GM21528 (cell line): ENCODE data around the gene SPATA13.
A peak's percentile ranks its signal among the peaks of the same experiment; 100 is the strongest.
"Not testable (repeated sequence)": the region's sequence is repeated elsewhere in the genome, so short reads cannot be mapped to it uniquely, and the experiment has no call there.

ENCODE experiments used
- ATAC-seq: cut with Tn5 transposase; IDR thresholded peaks from one replicate; pipeline ENCODE4 v1.9.1; 2021; ENCODE audit warnings: mild to moderate bottlenecking, moderate library complexity; ENCODE audit not compliant: unreplicated experiment, low FRiP score

Gene SPATA13

GRCh38 chr13:24160458-24161009 is at the start of gene SPATA13:
Gene SPATA13, plus strand, starts transcription at chr13:24160720. Its CDS starts 62,210 bp downstream, at chr13:24222930.
- ATAC-seq, result peak; percentile 71

- ATAC-seq, result no peak
Observed at GRCh38 chr13:24112791-24113190, 47.7 kb upstream of the SPATA13 start.

DNA sequence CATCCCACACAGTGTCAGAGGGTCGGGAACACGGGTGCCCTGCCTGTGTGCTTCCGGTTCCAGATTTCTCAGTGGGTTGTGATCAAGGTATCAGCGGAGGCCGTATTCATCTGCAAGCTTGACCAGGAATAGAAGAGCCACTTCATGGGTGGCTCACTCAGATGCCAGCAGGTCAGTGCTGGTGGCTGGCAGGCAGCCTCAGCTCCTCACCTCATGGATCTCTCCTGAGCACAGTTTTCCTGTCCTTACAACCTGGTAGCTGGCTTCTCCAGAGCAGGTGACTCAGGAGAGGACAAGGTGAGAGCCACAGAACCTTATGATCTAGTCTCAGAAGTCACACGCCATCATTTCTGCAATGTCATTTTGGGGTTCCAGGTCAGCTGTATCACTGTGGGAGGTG is 44.8 kb upstream of the SPATA13 start:
- ATAC-seq, result no peak

- ATAC-seq, result no peak
Observed at GRCh38 chr13:24116131-24116530, 44.4 kb upstream of the SPATA13 start.

DNA sequence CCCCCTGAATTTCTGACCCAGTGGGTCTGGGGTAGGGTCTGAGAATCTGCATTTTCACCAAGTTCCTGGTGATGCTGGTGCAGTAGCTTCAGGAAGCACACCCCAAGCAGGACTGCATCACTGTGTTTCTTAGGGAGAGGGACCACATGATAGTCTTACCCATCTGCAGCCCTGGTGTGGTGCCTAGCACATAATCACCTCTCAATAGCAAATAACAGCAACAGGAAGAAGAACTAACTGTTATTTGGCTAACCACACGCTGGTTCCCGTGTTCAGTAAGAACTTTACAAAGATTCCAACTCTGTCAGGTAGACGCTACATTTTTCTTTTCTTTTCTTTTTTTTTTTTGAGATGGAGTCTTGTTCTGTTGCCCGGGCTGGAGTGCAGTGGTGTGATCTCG is 41.9 kb upstream of the SPATA13 start:
- ATAC-seq, result no peak

GRCh38 chr13:24119626-24120508 is 40.7 kb upstream of the SPATA13 start:
- no peak for ATAC-seq

DNA sequence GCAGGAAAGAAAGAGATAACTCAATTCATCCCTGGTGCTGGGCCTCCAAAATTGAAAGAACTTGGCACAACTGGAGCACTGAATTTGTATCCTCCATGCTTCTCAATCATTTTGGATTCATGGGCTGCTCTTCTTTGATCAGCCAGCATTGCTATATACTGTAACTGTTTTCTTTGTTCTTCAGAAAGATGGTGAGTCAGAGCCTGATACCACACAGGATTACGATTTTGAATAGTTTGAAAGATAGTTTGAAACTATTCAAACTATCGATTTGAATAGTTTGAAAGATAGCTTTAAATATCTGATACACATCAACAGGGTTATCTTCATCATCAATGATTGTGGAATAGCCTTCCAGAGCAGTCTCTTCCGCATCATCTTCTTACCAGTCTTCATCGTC is 38.5 kb upstream of the SPATA13 start:
- ATAC-seq, result not testable (repeated sequence)

DNA sequence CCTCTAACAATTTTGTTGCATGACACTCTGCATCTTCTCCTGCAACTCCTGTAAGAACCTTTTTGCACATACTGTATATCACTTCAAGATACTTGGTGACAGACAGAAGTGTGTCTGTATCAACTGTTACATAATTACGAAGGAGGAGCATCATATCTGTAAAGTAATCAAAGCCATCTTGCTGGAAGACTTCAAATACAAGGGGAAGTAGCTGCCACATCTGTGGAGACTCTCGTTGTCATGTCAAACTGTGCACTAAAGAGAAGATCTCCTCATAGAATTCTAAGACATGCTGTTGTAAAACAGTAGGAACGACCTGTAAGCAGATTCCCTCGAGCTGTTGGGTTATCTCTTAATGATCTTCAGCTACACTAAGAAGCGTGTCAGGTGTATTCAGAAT is 38.0 kb upstream of the SPATA13 start:
- ATAC-seq, result no peak

GRCh38 chr13:24123761-24124160 is 36.8 kb upstream of the SPATA13 start:
- ATAC-seq, result no peak

GRCh38 chr13:24124789-24125476 is 35.6 kb upstream of the SPATA13 start:
- no peak for ATAC-seq

DNA sequence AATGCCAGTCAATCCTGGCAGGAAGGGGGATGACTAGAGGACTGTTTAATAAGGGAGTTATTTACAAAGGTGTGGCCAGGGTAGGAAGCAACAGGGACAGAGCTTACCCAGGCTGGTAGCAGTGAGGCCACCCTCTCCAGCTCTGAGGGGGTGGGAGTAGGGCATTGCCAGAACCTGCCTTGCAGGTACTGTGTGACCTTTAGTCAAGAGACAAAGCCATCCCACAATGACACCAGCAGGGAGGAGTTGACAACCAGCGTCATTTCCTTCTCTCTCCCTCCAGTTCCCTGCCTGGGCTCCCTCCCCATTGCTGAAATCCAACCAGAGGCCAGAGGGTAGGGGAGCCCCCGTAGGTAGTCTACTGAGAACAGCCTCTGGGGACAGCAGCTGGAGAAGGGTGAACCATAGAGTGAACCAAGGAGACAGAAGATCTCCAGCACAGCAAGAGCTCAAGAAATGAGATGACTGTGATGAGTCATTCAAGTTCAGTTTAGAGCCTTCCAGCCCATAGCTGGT is 33.3 kb upstream of the SPATA13 start:
- ATAC-seq, result no peak

GRCh38 chr13:24128112-24128511 is 32.4 kb upstream of the SPATA13 start:
- no peak for ATAC-seq

GRCh38 chr13:24128962-24129361 is 31.6 kb upstream of the SPATA13 start:
- ATAC-seq, result no peak

GRCh38 chr13:24129914-24130774 is 30.4 kb upstream of the SPATA13 start:
- ATAC-seq, result no peak

DNA sequence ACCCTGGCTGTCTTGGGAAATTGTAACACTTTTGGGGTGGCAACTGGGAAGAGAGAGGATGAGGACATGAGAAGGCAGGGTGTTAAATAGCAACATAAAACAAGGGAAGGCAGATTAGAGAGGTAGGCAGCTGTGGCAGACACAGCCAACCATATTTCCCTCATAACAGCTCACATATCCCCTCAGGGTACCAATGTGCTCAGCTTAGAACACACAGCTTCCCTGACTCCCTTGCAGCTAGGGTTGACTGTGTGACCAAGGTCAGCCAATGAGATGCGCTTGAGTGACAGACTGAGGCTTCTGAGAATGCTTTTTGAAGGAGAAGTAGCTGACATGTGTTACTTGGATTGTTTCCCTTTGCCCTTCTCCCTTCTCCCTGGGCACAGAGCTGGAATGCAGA is 28.8 kb upstream of the SPATA13 start:
- no peak for ATAC-seq

DNA sequence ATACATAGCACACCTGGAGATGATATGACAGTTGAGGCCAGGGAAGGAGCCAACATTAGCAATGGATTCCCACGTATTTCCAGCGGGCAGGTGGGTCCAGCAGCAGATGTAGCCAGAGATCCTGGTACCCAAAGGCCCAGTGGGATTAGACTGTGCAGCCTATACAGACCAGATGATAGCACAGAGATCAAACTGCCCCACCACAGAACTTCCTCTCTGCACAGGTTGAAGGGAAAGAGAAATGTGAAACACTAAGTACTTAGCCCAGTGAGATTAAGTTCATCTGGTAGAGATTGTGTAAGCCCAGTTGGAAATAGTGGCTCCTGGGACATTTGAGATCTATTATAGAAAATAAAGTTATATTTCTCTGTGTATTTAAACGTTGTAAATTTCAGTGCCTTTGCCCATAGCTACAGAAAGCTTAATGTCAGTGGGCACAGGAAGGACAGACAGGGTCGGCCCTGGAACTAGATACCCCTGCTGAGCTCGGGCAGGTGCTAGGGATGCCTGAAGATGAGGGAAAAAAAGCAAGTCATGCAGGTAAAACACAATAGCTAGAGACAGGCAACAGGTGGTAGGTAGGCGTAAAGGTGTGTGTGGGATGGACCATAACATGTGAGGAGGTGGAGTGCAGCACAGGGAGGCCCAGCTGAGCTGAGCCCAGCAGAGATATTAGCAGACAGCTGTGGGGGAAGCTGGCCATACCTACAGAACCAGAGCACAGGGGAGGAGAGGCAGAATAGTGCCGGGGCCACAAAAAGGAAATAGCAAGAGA is 27.3 kb upstream of the SPATA13 start:
- ATAC-seq, result no peak

- ATAC-seq, result no peak
Observed at GRCh38 chr13:24134231-24134630, 26.3 kb upstream of the SPATA13 start.

DNA sequence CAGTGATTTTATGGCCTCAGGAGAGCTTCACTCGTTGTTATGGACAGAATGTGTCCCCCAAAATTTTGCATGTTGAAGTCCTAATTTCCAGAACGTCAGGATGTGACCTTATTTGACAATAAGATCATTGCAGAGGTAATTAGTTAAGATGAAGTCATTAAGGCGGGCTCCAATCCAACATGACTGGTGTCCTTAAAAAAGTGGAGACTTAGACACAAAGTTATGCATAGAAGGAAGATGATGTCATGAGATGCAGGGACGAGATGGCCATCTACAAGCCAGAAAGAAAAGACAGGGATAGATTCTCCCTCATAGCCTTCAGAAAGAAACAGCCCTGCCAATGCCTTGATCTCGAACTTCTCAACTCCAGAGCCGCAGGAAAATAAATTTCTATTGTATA is 25.8 kb upstream of the SPATA13 start:
- no peak for ATAC-seq

DNA sequence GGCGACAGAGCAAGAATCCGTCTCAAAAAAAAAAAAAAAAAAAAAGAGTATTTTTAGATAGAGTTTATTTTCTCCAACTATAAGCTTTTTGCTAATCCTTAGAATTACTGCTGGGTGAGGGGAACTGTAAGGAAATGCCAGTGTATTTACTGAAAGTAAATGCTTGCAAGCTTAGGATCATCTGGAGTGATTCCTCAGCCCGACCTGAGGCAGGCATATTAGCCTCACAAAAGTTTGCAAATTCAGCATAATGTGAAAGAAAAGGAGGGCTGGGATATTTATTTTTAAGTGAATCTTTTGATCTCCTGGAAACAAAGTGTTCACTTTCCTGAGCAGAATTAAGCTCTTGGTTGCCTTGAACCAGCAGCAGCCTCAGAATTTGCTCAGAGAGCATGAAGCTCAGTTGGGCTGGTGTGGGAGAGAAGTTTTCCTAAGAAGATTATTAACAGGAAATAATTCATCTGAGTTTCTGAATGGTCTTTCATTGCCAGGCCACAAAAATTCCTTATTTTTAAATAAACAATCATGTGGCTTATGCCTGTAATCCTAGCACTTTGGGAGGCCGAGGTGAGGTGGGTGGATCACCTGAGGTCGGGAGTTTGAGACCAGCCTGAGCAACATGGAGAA is 24.7 kb upstream of the SPATA13 start:
- ATAC-seq, result no peak
